Heart left ventricle (tissue), 16 donors: ENCODE data around the gene PVR. TPM values are rescaled to one million over a fixed set of nuclear protein-coding genes. Genes with fewer than 3 reads are reported as not detected.

ENCODE experiments used
- ATAC-seq, 4 donors: fragments of 200-7000 bp; cut with Tn5 transposase; one replicate each; pipeline ENCODE4 v1.9.1; 2020 to 2022; ENCODE audit warnings: moderate library complexity in 4 of 4, mild to moderate bottlenecking in 3 of 4, moderate number of reproducible peaks in 1 of 4
- DNase-seq, 5 donors: peaks; one replicate each; pipeline ENCODE4 v3.0.0-alpha.2; 2020
- H3K27ac ChIP-seq, 12 donors: fragments of 200-600 bp; sonication (generic) in 4 of 12; one replicate each; pipeline versions ENCODE4 v1.5.0 to v1.8.0; 2016 to 2022; ENCODE audit warnings: mild to moderate bottlenecking in 2 of 12
- H3K27me3 ChIP-seq, 9 donors: fragments of 200-600 bp; sonication (generic) in 2 of 9; one replicate each; pipeline versions ENCODE4 v1.5.1 to v1.8.0; 2016 to 2022; ENCODE audit warnings: mild to moderate bottlenecking in 3 of 9
- H3K36me3 ChIP-seq, 9 donors: fragments of 200-600 bp; sonication (generic) in 2 of 9; one replicate each; pipeline versions ENCODE4 v1.5.0 to v1.8.0; 2018 to 2022; ENCODE audit warnings: mild to moderate bottlenecking in 2 of 9
- H3K4me1 ChIP-seq, 12 donors: fragments of 200-600 bp; sonication (generic) in 4 of 12; one replicate each; pipeline versions ENCODE4 v1.5.0 to v1.8.0; 2016 to 2022; ENCODE audit warnings: mild to moderate bottlenecking in 3 of 12
- H3K4me3 ChIP-seq, 12 donors: fragments of 200-600 bp; sonication (generic) in 4 of 12; one replicate each; pipeline versions ENCODE4 v1.5.0 to v1.8.0; 2017 to 2022; ENCODE audit warnings: mild to moderate bottlenecking in 9 of 12, moderate library complexity in 4 of 12
- H3K9me3 ChIP-seq, 12 donors: fragments of 200-600 bp; sonication (generic) in 4 of 12; one replicate each; pipeline versions ENCODE4 v1.5.0 to v1.8.0; 2016 to 2022; ENCODE audit warnings: mild to moderate bottlenecking in 1 of 12
- CTCF ChIP-seq, 12 donors: fragments of 200-600 bp; sonication (generic) in 4 of 12; IDR thresholded peaks; one replicate each; pipeline versions ENCODE4 v1.5.0 to v1.8.0; 2018 to 2022; ENCODE audit warnings: antibody characterized with exemption in 12 of 12, mild to moderate bottlenecking in 5 of 12
- POLR2A ChIP-seq, 2 donors: fragments of 450-650 bp; IDR thresholded peaks; one replicate each; pipeline ENCODE4 v1.6.1; 2017; ENCODE audit warnings: antibody characterized with exemption in 2 of 2, mild to moderate bottlenecking in 2 of 2, moderate library complexity in 2 of 2
- WGBS, 4 donors: extraction: QIAGEN DNeasy Blood & Tissue Kit in 2 of 4; methylation state at CpG; one replicate each; pipeline versions ENCODE4 v1.1.5 to v1.1.7; 2013 to 2018; 5-methylcytosine and 5-hydroxymethylcytosine counted together
- intact Hi-C, 10 donors: fragments of 100-400 bp; cut with DNase I; formaldehyde crosslinking; loops; one replicate each; pipeline versions ENCODE4 v1.11.1 to v1.14.2; 2022
- polyA plus RNA-seq, 2 donors: library from polyadenylated mRNA; stranded (reverse); fragments of 200-250 nt; gene quantifications; one replicate each; pipeline ENCODE4 v1.2.3, GENCODE V29; 2013
- total RNA-seq, 9 donors: library from RNA; depleted of rRNA in 2 of 9; stranded (reverse); fragments of >200 nt in 2 of 9; fragmentation: NEBNext Ultra II Directional in 3 of 9; extraction: Animal tissue kit (Norgen Biotek cat#: 25700) in 3 of 9; gene quantifications; one replicate each; pipeline versions ENCODE4 v1.1.0 to v1.2.4, GENCODE V29; 2016 to 2023
- donor health status: ischemic (EF 13 %, LVEDD 7.1; RV severe dilation, severe dysfunction).
- donor health status: healthy with polysubstance abuse.
- donor health status: DM: no; HTN: yes; CAD: no.
- donor health status: DM: no; HTN: no; CAD: no.
- donor health status: ischemic (EF 25% LVEDD 6.9; RV normal size, moderate dysfunction).
- donor health status: ischemic (EF 25% LVEDD 5.7; RV mildly dilated, moderate dysfunction).
- donor health status: healthy.
- donor health status: DM: yes; HTN: yes; CAD: no.
- donor health status: ischemic (EF 35%, LVEDD 5.7; RV mildly dilated, moderate dysfunction).
- donor health status: nonischemic (EF 11% LVEDD 7.7; RV severe dilation, severe dysfunction).
- donor health status: DM: yes; HTN: yes; CAD: no.
- donor health status: PGD.
- donor health status: ischemic (EF 29% LVEDD 5.4; RV normal size, mild dysfunction).
- donor health status: nonischemic (EF 23%, LVEDD 6.1; RV moderate dilation, normal function).

PVR gene
- total and polyA plus RNA-seq, 11 donors: 33.7 to 143 (median 49.1) TPM

GRCh38 chr19:44649578-44650145 is 6.0 kb downstream of the PVR start:
- Histone ChIP-seq H3K27me3 (no peaks in the 10 kb centered on the region), H3K36me3 (peaks cover 0 to 57% (median 46%) of the 10 kb centered on the region in 9 donors), H3K27ac (peak overlapping the region in 8 of 12 donors; percentile 66 to 81 (median 75)), H3K4me3 (no peak overlapping the region), H3K9me3 (no peaks in the 10 kb centered on the region), H3K4me1 (peaks cover 6 to 59% (median 33%) of the 10 kb centered on the region in 12 donors)
- ATAC-seq (no peak), DNase-seq (no peak)
- TF ChIP-seq POLR2A (IDR thresholded peaks at IDR 0.05) (no peak), CTCF (IDR thresholded peaks at IDR 0.05) (no peak)
- 66 to 84% (median 79%) methylated on average over 14 to 15 of the region's 15 CpGs for WGBS, 4 donors
- intact Hi-C loops: loop anchor here in 3 of 10 donors (2.0 to 5.0 kb wide), 3 partner anchors 37 to 62 kb away; partner anchors contain the start of gene IGSF23 (in 1 of the 3)

GRCh38 chr19:44653343-44653742 is 9.6 kb downstream of the PVR start:
- H3K9me3 ChIP-seq: no peaks in the 10 kb centered on the region
- H3K4me1 ChIP-seq: peaks cover 0 to 33% (median 13%) of the 10 kb centered on the region in 12 donors
- 85 to 94% (median 86%) methylated on average over 5 of the region's 5 CpGs for WGBS, 4 donors
- intact Hi-C loops: loop anchor here in 1 of 10 donors (5.0 kb wide), 1 partner anchor 66 kb away; no protein-coding TSS in a partner anchor
- H3K36me3 ChIP-seq: peaks cover 0 to 83% (median 70%) of the 10 kb centered on the region in 9 donors
- no peak for ATAC-seq
- TF ChIP-seq POLR2A (IDR thresholded peaks at IDR 0.05) (no peak), CTCF (IDR thresholded peaks at IDR 0.05) (no peak)
- DNase-seq: no peak
- no peak overlapping the region for H3K4me3 ChIP-seq
- no peaks in the 10 kb centered on the region for H3K27me3 ChIP-seq
- no peak overlapping the region for H3K27ac ChIP-seq

GRCh38 chr19:44653977-44654774 is 10.5 kb downstream of the PVR start:
- no peak overlapping the region for H3K4me3 ChIP-seq
- WGBS, 4 donors: 46 to 54% (median 50%) methylated on average over 16 of the region's 16 CpGs
- intact Hi-C loops: loop anchor here in 2 of 10 donors (2.0 to 5.0 kb wide), 2 partner anchors 67 to 77 kb away; no protein-coding TSS in a partner anchor

More at GRCh38 chr19:44653977-44654774, 10.5 kb downstream of the PVR start:
- H3K36me3 ChIP-seq: peaks cover 0 to 89% (median 78%) of the 10 kb centered on the region in 9 donors
- peak; percentile 73 to 88 (median 76) for DNase-seq
- no peak overlapping the region for H3K27ac ChIP-seq
- no peaks in the 10 kb centered on the region for H3K9me3 ChIP-seq
- peak; percentile 57 to 85 (median 75) for ATAC-seq
- no peaks in the 10 kb centered on the region for H3K27me3 ChIP-seq
- TF ChIP-seq POLR2A (IDR thresholded peaks at IDR 0.05) (no peak), CTCF (IDR thresholded peaks at IDR 0.05) (peak; percentile 50 to 75 (median 68))
- peaks cover 0 to 25% (median 5%) of the 10 kb centered on the region in 12 donors for H3K4me1 ChIP-seq
